ENCODE measurements around the gene KANTR. TPM values are rescaled to one million over a fixed set of nuclear protein-coding genes. Genes with fewer than 3 reads are reported as not detected.

The KANTR gene
- total RNA-seq, 1 donor from 2014 or later: 6.8 TPM

DNA sequence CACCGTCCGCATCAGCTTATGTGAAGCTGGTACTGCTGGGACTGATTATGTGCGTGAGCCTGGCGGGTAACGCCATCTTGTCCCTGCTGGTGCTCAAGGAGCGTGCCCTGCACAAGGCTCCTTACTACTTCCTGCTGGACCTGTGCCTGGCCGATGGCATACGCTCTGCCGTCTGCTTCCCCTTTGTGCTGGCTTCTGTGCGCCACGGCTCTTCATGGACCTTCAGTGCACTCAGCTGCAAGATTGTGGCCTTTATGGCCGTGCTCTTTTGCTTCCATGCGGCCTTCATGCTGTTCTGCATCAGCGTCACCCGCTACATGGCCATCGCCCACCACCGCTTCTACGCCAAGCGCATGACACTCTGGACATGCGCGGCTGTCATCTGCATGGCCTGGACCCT lies 17.3 kb upstream of the KANTR start:
- H3K9ac ChIP-seq (ENCODE audit: low read length): no peak overlapping the region
- Mint-ChIP-seq H3K9me3 (ENCODE audit: unreplicated experiment) (no peaks in the 10 kb centered on the region), H3K27ac (ENCODE audit: unreplicated experiment) (peak overlapping the region; percentile 41), H3K27me3 (ENCODE audit: low read depth, unreplicated experiment) (no peaks in the 10 kb centered on the region), H3K4me1 (ENCODE audit: low read depth, unreplicated experiment) (peaks cover 19% of the 10 kb centered on the region), H3K4me3 (ENCODE audit: unreplicated experiment) (no peak overlapping the region), H3K36me3 (ENCODE audit: low read depth, unreplicated experiment) (peaks cover 2% of the 10 kb centered on the region)
- no peaks in the 10 kb centered on the region for H3K79me2 ChIP-seq (ENCODE audit: insufficient read depth, low read length)
- no peaks in the 10 kb centered on the region for H3K36me3 ChIP-seq (ENCODE audit: insufficient read depth, low read length)
- H3K27me3 ChIP-seq (ENCODE audit: insufficient read depth, low read length): no peaks in the 10 kb centered on the region
- H4K20me1 ChIP-seq (ENCODE audit: insufficient read depth, low read length): peaks cover 10% of the 10 kb centered on the region
- TF ChIP-seq, protein P1, sequence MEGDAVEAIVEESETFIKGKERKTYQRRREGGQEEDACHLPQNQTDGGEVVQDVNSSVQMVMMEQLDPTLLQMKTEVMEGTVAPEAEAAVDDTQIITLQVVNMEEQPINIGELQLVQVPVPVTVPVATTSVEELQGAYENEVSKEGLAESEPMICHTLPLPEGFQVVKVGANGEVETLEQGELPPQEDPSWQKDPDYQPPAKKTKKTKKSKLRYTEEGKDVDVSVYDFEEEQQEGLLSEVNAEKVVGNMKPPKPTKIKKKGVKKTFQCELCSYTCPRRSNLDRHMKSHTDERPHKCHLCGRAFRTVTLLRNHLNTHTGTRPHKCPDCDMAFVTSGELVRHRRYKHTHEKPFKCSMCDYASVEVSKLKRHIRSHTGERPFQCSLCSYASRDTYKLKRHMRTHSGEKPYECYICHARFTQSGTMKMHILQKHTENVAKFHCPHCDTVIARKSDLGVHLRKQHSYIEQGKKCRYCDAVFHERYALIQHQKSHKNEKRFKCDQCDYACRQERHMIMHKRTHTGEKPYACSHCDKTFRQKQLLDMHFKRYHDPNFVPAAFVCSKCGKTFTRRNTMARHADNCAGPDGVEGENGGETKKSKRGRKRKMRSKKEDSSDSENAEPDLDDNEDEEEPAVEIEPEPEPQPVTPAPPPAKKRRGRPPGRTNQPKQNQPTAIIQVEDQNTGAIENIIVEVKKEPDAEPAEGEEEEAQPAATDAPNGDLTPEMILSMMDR (IDR thresholded peaks at IDR 0.05; ENCODE audit: insufficient read depth, low read depth, low read length): no peak
- no peak for TF ChIP-seq EZH2 (IDR thresholded peaks at IDR 0.05; ENCODE audit: insufficient read depth, low read length)
- no peak overlapping the region for H3K4me2 ChIP-seq (ENCODE audit: low read length)
- no peak overlapping the region for H3K4me3 ChIP-seq (ENCODE audit: insufficient read depth, low read depth, low read length)
- no peaks in the 10 kb centered on the region for H3K4me1 ChIP-seq (ENCODE audit: insufficient read depth, low read length)
- no peak overlapping the region for H3K27ac ChIP-seq (ENCODE audit: low read depth, low read length)
- no peaks in the 10 kb centered on the region for H3K9me3 ChIP-seq (ENCODE audit: insufficient read depth, low read depth, low read length)
- no peak for FAIRE-seq
- DNase-seq (ENCODE audit: low read depth): no peak
- no peak overlapping the region for H2AFZ ChIP-seq (ENCODE audit: low read depth, low read length)

DNA sequence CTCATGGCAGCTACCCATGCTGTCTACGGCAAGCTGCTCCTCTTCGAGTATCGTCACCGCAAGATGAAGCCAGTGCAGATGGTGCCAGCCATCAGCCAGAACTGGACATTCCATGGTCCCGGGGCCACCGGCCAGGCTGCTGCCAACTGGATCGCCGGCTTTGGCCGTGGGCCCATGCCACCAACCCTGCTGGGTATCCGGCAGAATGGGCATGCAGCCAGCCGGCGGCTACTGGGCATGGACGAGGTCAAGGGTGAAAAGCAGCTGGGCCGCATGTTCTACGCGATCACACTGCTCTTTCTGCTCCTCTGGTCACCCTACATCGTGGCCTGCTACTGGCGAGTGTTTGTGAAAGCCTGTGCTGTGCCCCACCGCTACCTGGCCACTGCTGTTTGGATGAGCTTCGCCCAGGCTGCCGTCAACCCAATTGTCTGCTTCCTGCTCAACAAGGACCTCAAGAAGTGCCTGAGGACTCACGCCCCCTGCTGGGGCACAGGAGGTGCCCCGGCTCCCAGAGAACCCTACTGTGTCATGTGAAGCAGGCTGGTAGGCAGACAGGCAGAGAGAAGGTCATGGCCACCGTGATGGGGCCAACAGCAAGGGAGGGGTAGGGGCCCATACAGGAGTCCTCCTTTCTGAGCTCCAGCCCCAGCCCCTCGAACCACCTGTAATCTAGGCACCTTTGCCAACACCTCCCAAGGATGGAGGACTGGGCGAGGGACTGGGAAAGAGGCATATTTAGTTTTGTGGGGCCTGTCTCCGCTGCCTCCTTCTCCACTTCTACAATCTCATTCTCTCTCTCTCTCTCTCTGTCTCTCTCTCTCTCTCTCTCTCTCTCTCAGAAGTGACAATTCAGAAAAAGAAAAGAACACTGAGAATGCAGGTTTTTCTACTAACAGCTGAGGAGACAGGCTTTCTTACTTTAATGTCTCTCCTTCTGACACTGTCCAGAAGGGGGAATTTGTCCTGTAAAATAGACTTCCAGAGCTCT lies 16.4 kb upstream of the KANTR start:
- Histone ChIP-seq H3K27me3 (ENCODE audit: insufficient read depth, low read length) (no peaks in the 10 kb centered on the region), H3K36me3 (ENCODE audit: insufficient read depth, low read length) (no peaks in the 10 kb centered on the region), H3K4me3 (ENCODE audit: insufficient read depth, low read depth, low read length) (no peak overlapping the region), H3K9me3 (ENCODE audit: insufficient read depth, low read depth, low read length) (no peaks in the 10 kb centered on the region), H4K20me1 (ENCODE audit: insufficient read depth, low read length) (peaks cover 3% of the 10 kb centered on the region), H3K4me1 (ENCODE audit: insufficient read depth, low read length) (no peaks in the 10 kb centered on the region), H3K79me2 (ENCODE audit: insufficient read depth, low read length) (peaks cover 1% of the 10 kb centered on the region), H3K4me2 (ENCODE audit: low read length) (no peak overlapping the region), H3K9ac (ENCODE audit: low read length) (no peak overlapping the region), H2AFZ (ENCODE audit: low read depth, low read length) (no peak overlapping the region), H3K27ac (ENCODE audit: low read depth, low read length) (no peak overlapping the region)
- Mint-ChIP-seq H3K36me3 (ENCODE audit: low read depth, unreplicated experiment) (peaks cover 2% of the 10 kb centered on the region), H3K27ac (ENCODE audit: unreplicated experiment) (no peak overlapping the region), H3K9me3 (ENCODE audit: unreplicated experiment) (no peaks in the 10 kb centered on the region), H3K4me1 (ENCODE audit: low read depth, unreplicated experiment) (peaks cover 12% of the 10 kb centered on the region), H3K27me3 (ENCODE audit: low read depth, unreplicated experiment) (no peaks in the 10 kb centered on the region), H3K4me3 (ENCODE audit: unreplicated experiment) (no peak overlapping the region)
- TF ChIP-seq, protein P1 (IDR thresholded peaks at IDR 0.05; ENCODE audit: insufficient read depth, low read depth, low read length): no peak
- no peak for TF ChIP-seq EZH2 (IDR thresholded peaks at IDR 0.05; ENCODE audit: insufficient read depth, low read length)
- FAIRE-seq (no peak), DNase-seq (ENCODE audit: low read depth) (no peak)

DNA sequence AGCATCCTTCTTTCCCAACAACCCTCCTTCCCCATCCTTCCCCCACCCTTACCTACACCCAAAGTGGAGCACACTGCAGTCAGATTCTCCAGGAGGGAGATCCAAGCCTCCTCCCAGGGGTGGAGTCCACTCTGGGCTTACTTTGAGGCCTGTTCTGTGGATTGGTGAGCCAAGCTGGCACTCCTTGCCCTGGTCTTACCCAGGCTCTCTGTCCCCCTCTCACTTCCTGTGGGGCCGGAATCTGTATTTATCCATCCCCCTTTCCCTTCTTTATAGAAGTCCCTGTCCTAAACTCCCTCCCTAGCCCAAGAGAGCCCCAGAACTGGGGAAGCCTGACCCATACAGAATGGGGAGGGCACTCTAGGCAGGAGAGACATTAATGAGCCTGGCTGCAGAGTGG lies 15.0 kb upstream of the KANTR start:
- H3K4me3 Mint-ChIP-seq (ENCODE audit: unreplicated experiment): no peak overlapping the region
- Histone ChIP-seq H2AFZ (ENCODE audit: low read depth, low read length) (no peak overlapping the region), H3K4me1 (ENCODE audit: insufficient read depth, low read length) (peaks cover 8% of the 10 kb centered on the region), H3K4me3 (ENCODE audit: insufficient read depth, low read depth, low read length) (no peak overlapping the region), H3K79me2 (ENCODE audit: insufficient read depth, low read length) (peaks cover 16% of the 10 kb centered on the region), H3K9ac (ENCODE audit: low read length) (no peak overlapping the region), H3K9me3 (ENCODE audit: insufficient read depth, low read depth, low read length) (no peaks in the 10 kb centered on the region), H3K27me3 (ENCODE audit: insufficient read depth, low read length) (no peaks in the 10 kb centered on the region), H4K20me1 (ENCODE audit: insufficient read depth, low read length) (peaks cover 14% of the 10 kb centered on the region), H3K36me3 (ENCODE audit: insufficient read depth, low read length) (no peaks in the 10 kb centered on the region), H3K27ac (ENCODE audit: low read depth, low read length) (no peak overlapping the region), H3K4me2 (ENCODE audit: low read length) (no peak overlapping the region)
- TF ChIP-seq, protein P1 (IDR thresholded peaks at IDR 0.05; ENCODE audit: insufficient read depth, low read depth, low read length): no peak
- no peak for TF ChIP-seq EZH2 (IDR thresholded peaks at IDR 0.05; ENCODE audit: insufficient read depth, low read length)
- H3K36me3 Mint-ChIP-seq (ENCODE audit: low read depth, unreplicated experiment): peaks cover 2% of the 10 kb centered on the region
- FAIRE-seq (no peak), DNase-seq (ENCODE audit: low read depth) (no peak)
- H3K9me3 Mint-ChIP-seq (ENCODE audit: unreplicated experiment): no peaks in the 10 kb centered on the region
- H3K27me3 Mint-ChIP-seq (ENCODE audit: low read depth, unreplicated experiment): no peaks in the 10 kb centered on the region
- peak overlapping the region; percentile 58 for H3K27ac Mint-ChIP-seq (ENCODE audit: unreplicated experiment)
- H3K4me1 Mint-ChIP-seq (ENCODE audit: low read depth, unreplicated experiment): peaks cover 12% of the 10 kb centered on the region
